IPS DF 6.9 (cell line): ENCODE results near the gene CLDND1.

ENCODE experiments used
- DNase-seq: peaks from one replicate; pipeline ENCODE4 v3.0.0-alpha.2; 2013; ENCODE audit warnings: low read depth, low spot score
- H3K27ac ChIP-seq: one replicate; pipeline ENCODE4 v1.5.1; 2013; ENCODE audit warnings: low read length, control low read depth
- H3K27me3 ChIP-seq: 2 replicates; pipeline ENCODE4 v1.6.1; 2013; ENCODE audit warnings: mild to moderate bottlenecking, low read length; ENCODE audit not compliant: control insufficient read depth, insufficient read depth
- H3K36me3 ChIP-seq: 2 replicates; pipeline ENCODE4 v1.6.1; 2013; ENCODE audit warnings: low read length; ENCODE audit not compliant: control insufficient read depth, insufficient read depth
- H3K4me1 ChIP-seq: 2 replicates; pipeline ENCODE4 v1.6.1; 2013; ENCODE audit warnings: low read length; ENCODE audit not compliant: control insufficient read depth, insufficient read depth
- H3K4me3 ChIP-seq: 2 replicates; pipeline ENCODE4 v1.5.1; 2013; ENCODE audit warnings: mild to moderate bottlenecking, low read length
- H3K9me3 ChIP-seq: 2 replicates; pipeline ENCODE4 v1.6.1; 2013; ENCODE audit warnings: low read length, inconsistent platforms; ENCODE audit not compliant: control insufficient read depth, insufficient read depth
- WGBS: extraction: QIAGEN DNeasy Blood & Tissue Kit; methylation state at CpG from one replicate; pipeline ENCODE4 v1.1.7; 2013; ENCODE audit warnings: mixed read lengths, missing lambda C conversion rate; ENCODE audit not compliant: insufficient read length, insufficient coverage; 5-methylcytosine and 5-hydroxymethylcytosine counted together

The CLDND1 gene

GRCh38 chr3:98522544-98523281 lies at the start of gene CLDND1:
CLDND1 (minus strand) TSS chr3:98522902; CDS start chr3:98521424, 1,478 bp downstream.
- Histone ChIP-seq H3K27me3 (no peaks in the 10 kb centered on the region), H3K27ac (no peak within 1 kb of the TSS), H3K4me1 (no peaks in the 10 kb centered on the region), H3K36me3 (peaks cover 2% of the 10 kb centered on the region; the same call in 1 of the 2 replicates), H3K9me3 (no peaks in the 10 kb centered on the region), H3K4me3 (peak within 1 kb of the TSS; percentile 81; the same call in 1 of the 2 replicates)
- WGBS, result no CpG with 5 or more reads among the region's 63 CpGs
- peak; percentile 70 for DNase-seq

- no peak overlapping the region for H3K4me3 ChIP-seq
- no peaks in the 10 kb centered on the region for H3K4me1 ChIP-seq
- no CpG with 5 or more reads among the region's 3 CpGs for WGBS
- no peak overlapping the region for H3K27ac ChIP-seq
- H3K36me3 ChIP-seq, result no peaks in the 10 kb centered on the region
- no peak for DNase-seq
- no peaks in the 10 kb centered on the region for H3K9me3 ChIP-seq
- no peaks in the 10 kb centered on the region for H3K27me3 ChIP-seq
Measured at GRCh38 chr3:98568402-98568801, 45.7 kb upstream of the CLDND1 start.

GRCh38 chr3:98567666-98568270 lies 45.1 kb upstream of the CLDND1 start:
- no CpG with 5 or more reads among the region's 2 CpGs for WGBS
- no peak overlapping the region for H3K4me3 ChIP-seq
- H3K27ac ChIP-seq, result no peak overlapping the region
- DNase-seq, result no peak
- H3K4me1 ChIP-seq, result no peaks in the 10 kb centered on the region
- H3K36me3 ChIP-seq, result no peaks in the 10 kb centered on the region
- no peaks in the 10 kb centered on the region for H3K9me3 ChIP-seq
- H3K27me3 ChIP-seq, result no peaks in the 10 kb centered on the region

GRCh38 chr3:98565843-98566242 lies 43.1 kb upstream of the CLDND1 start:
- Histone ChIP-seq H3K27me3 (no peaks in the 10 kb centered on the region), H3K36me3 (no peaks in the 10 kb centered on the region), H3K4me3 (no peak overlapping the region), H3K4me1 (no peaks in the 10 kb centered on the region), H3K27ac (no peak overlapping the region), H3K9me3 (no peaks in the 10 kb centered on the region)
- no CpG with 5 or more reads among the region's 6 CpGs for WGBS
- DNase-seq, result no peak

- Histone ChIP-seq H3K27ac (no peak overlapping the region), H3K4me3 (no peak overlapping the region)
- DNase-seq, result no peak
Measured at GRCh38 chr3:98565237-98565643, 42.5 kb upstream of the CLDND1 start.

GRCh38 chr3:98564282-98565005 lies 41.7 kb upstream of the CLDND1 start:
- Histone ChIP-seq H3K4me3 (no peak overlapping the region), H3K4me1 (no peaks in the 10 kb centered on the region)
- no CpG with 5 or more reads among the region's 7 CpGs for WGBS

More at GRCh38 chr3:98565237-98565643, 42.5 kb upstream of the CLDND1 start:
- Histone ChIP-seq H3K36me3 (no peaks in the 10 kb centered on the region), H3K4me1 (no peaks in the 10 kb centered on the region), H3K9me3 (no peaks in the 10 kb centered on the region), H3K27me3 (no peaks in the 10 kb centered on the region)
- WGBS, result no CpG with 5 or more reads among the region's 3 CpGs

GRCh38 chr3:98563661-98564281 lies 41.1 kb upstream of the CLDND1 start:
- Histone ChIP-seq H3K4me3 (no peak overlapping the region), H3K9me3 (no peaks in the 10 kb centered on the region), H3K36me3 (no peaks in the 10 kb centered on the region), H3K27me3 (no peaks in the 10 kb centered on the region), H3K27ac (no peak overlapping the region), H3K4me1 (no peaks in the 10 kb centered on the region)
- no CpG with 5 or more reads among the region's 4 CpGs for WGBS
- DNase-seq, result no peak

More at GRCh38 chr3:98564282-98565005, 41.7 kb upstream of the CLDND1 start:
- H3K27me3 ChIP-seq, result no peaks in the 10 kb centered on the region
- H3K27ac ChIP-seq, result no peak overlapping the region
- no peak for DNase-seq
- no peaks in the 10 kb centered on the region for H3K9me3 ChIP-seq
- no peaks in the 10 kb centered on the region for H3K36me3 ChIP-seq

GRCh38 chr3:98561727-98562521 lies 39.2 kb upstream of the CLDND1 start:
- Histone ChIP-seq H3K36me3 (no peaks in the 10 kb centered on the region), H3K4me1 (no peaks in the 10 kb centered on the region), H3K27ac (no peak overlapping the region), H3K27me3 (no peaks in the 10 kb centered on the region), H3K9me3 (no peaks in the 10 kb centered on the region), H3K4me3 (no peak overlapping the region)
- no CpG with 5 or more reads among the region's 5 CpGs for WGBS
- no peak for DNase-seq

GRCh38 chr3:98560911-98561310 lies 38.2 kb upstream of the CLDND1 start:
- no peak overlapping the region for H3K27ac ChIP-seq

More at GRCh38 chr3:98560911-98561310, 38.2 kb upstream of the CLDND1 start:
- WGBS, result no CpG with 5 or more reads among the region's 2 CpGs
- Histone ChIP-seq H3K27me3 (no peaks in the 10 kb centered on the region), H3K36me3 (no peaks in the 10 kb centered on the region), H3K9me3 (no peaks in the 10 kb centered on the region), H3K4me1 (no peaks in the 10 kb centered on the region), H3K4me3 (no peak overlapping the region)
- DNase-seq, result no peak
